Uterus (tissue), 4 donors: ENCODE results near the gene CDH15. TPM values are rescaled to one million over a fixed set of nuclear protein-coding genes. Genes with fewer than 3 reads are reported as not detected.
"Not testable (repeated sequence)": the region's sequence is repeated elsewhere in the genome, so short reads cannot be mapped to it uniquely, and the experiment has no call there.

Source experiments
- DNase-seq, 2 donors: peaks; one replicate each; pipeline ENCODE4 v3.0.0-alpha.2; 2019 to 2020
- H3K27ac ChIP-seq, 2 donors: fragments of 200-600 bp; sonication (generic); 1 replicate in 1 of 2; 2 replicates in 1 of 2; pipeline ENCODE4 v1.5.1; 2016 to 2018
- H3K27me3 ChIP-seq, 2 donors: fragments of 200-600 bp; sonication (generic); one replicate each; pipeline ENCODE4 v1.5.1; 2018 to 2019; ENCODE audit warnings: control low read depth in 1 of 2
- H3K36me3 ChIP-seq, 2 donors: fragments of 200-600 bp; sonication (generic); one replicate each; pipeline ENCODE4 v1.5.1; 2019; ENCODE audit warnings: control low read depth in 1 of 2
- H3K4me1 ChIP-seq, 2 donors: fragments of 200-600 bp; sonication (generic); one replicate each; pipeline ENCODE4 v1.5.1; 2018 to 2019; ENCODE audit warnings: control low read depth in 1 of 2
- H3K4me3 ChIP-seq, 2 donors: fragments of 200-600 bp; sonication (generic); 1 replicate in 1 of 2; 2 replicates in 1 of 2; pipeline ENCODE4 v1.5.1; 2018 to 2019; ENCODE audit warnings: mild to moderate bottlenecking in 1 of 2
- H3K9me3 ChIP-seq, 2 donors: fragments of 200-600 bp; sonication (generic); one replicate each; pipeline ENCODE4 v1.5.1; 2019; ENCODE audit warnings: control low read depth in 1 of 2
- POLR2A ChIP-seq, 2 donors: fragments of 450-650 bp; IDR thresholded peaks; one replicate each; pipeline ENCODE4 v1.6.1; 2016; ENCODE audit warnings: antibody characterized with exemption in 2 of 2, mild to moderate bottlenecking in 1 of 2, moderate library complexity in 1 of 2
- intact Hi-C: fragments of 100-400 bp; cut with DNase I; formaldehyde crosslinking; loops from one replicate; pipeline ENCODE4 v1.15.1; 2023; ENCODE audit warnings: low total_unique reads
- total RNA-seq, 4 donors: library from RNA; depleted of rRNA in 3 of 4; stranded (reverse); fragments of >200 nt in 3 of 4; gene quantifications; one replicate each; pipeline versions ENCODE4 v1.1.0 to v1.2.4, GENCODE V29; 2014 to 2023
- TF ChIP-seq, protein P1 (sequence below), 4 experiments: fragments of 200-600 bp in 2 of 4; fragments of 450-650 bp in 2 of 4; sonication (generic) in 2 of 4; IDR thresholded peaks; one replicate each; pipeline ENCODE4 v1.5.1; 2016 to 2019; ENCODE audit warnings: antibody characterized with exemption in 4 of 4, mild to moderate bottlenecking in 2 of 4, moderate library complexity in 1 of 4
- donor health status: DM: yes; HTN: yes; CAD: no.

The CDH15 gene
- total RNA-seq, 4 donors from 2014 or later = 0.21 TPM; not detected in 3

DNA sequence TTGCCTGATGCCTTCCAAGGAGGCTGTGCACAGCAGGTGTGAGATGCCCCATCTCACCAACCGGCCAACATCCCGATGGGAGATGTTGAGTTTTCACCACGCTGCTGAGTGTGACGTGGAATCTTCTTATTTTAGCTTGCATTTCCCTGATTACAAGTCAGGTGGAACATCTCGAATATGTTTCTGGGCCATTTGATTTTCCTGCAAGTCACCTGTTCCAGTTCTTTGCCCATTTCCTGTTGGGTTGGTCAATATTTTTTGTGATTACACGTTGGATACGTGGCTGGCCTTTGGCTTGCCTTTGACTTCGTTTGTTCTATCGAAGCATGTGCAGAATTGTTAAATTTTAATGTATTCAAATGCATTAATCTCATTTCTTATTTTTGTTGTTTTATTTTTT lies 8.3 kb upstream of the CDH15 start:
- Histone ChIP-seq H3K36me3 (no peaks in the 10 kb centered on the region), H3K27ac (no peak overlapping the region), H3K9me3 (no peaks in the 10 kb centered on the region), H3K27me3 (peaks cover 0 to 3% of the 10 kb centered on the region in 2 donors), H3K4me3 (no peak overlapping the region), H3K4me1 (no peaks in the 10 kb centered on the region)
- no peak for DNase-seq
- intact Hi-C loops = no loop called here
- no peak for TF ChIP-seq POLR2A (IDR thresholded peaks at IDR 0.05)
- TF ChIP-seq, protein P1, sequence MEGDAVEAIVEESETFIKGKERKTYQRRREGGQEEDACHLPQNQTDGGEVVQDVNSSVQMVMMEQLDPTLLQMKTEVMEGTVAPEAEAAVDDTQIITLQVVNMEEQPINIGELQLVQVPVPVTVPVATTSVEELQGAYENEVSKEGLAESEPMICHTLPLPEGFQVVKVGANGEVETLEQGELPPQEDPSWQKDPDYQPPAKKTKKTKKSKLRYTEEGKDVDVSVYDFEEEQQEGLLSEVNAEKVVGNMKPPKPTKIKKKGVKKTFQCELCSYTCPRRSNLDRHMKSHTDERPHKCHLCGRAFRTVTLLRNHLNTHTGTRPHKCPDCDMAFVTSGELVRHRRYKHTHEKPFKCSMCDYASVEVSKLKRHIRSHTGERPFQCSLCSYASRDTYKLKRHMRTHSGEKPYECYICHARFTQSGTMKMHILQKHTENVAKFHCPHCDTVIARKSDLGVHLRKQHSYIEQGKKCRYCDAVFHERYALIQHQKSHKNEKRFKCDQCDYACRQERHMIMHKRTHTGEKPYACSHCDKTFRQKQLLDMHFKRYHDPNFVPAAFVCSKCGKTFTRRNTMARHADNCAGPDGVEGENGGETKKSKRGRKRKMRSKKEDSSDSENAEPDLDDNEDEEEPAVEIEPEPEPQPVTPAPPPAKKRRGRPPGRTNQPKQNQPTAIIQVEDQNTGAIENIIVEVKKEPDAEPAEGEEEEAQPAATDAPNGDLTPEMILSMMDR (IDR thresholded peaks at IDR 0.05) = no peak

DNA sequence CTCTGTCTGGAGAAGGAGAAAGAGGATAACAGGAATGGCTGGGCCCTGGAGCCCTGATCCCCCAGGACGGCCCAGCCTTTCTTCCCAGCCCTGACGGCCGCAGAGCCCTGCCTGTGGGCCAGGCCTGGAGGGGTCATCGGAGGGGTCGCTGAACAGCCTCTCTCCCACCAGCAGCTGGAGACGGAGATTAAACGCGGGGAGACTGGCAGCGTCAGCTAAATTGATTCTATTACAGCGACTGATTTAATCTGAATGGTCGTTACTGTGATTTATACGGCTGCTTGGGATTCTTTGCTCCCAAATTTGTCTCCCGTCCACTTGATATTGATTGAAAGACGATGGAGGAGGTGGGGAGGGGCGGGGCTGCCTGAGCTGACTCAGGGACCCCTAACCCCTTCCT lies 7.1 kb upstream of the CDH15 start:
- H3K36me3 ChIP-seq = no peaks in the 10 kb centered on the region
- no peak for DNase-seq
- peaks cover 3 to 9% of the 10 kb centered on the region in 2 donors for H3K27me3 ChIP-seq
- TF ChIP-seq POLR2A (IDR thresholded peaks at IDR 0.05) = no peak
- TF ChIP-seq, protein P1 (IDR thresholded peaks at IDR 0.05) = no peak
- intact Hi-C loops = no loop called here
- H3K4me1 ChIP-seq = no peaks in the 10 kb centered on the region
- H3K27ac ChIP-seq = no peak overlapping the region
- H3K4me3 ChIP-seq = no peak overlapping the region
- H3K9me3 ChIP-seq = no peaks in the 10 kb centered on the region

DNA sequence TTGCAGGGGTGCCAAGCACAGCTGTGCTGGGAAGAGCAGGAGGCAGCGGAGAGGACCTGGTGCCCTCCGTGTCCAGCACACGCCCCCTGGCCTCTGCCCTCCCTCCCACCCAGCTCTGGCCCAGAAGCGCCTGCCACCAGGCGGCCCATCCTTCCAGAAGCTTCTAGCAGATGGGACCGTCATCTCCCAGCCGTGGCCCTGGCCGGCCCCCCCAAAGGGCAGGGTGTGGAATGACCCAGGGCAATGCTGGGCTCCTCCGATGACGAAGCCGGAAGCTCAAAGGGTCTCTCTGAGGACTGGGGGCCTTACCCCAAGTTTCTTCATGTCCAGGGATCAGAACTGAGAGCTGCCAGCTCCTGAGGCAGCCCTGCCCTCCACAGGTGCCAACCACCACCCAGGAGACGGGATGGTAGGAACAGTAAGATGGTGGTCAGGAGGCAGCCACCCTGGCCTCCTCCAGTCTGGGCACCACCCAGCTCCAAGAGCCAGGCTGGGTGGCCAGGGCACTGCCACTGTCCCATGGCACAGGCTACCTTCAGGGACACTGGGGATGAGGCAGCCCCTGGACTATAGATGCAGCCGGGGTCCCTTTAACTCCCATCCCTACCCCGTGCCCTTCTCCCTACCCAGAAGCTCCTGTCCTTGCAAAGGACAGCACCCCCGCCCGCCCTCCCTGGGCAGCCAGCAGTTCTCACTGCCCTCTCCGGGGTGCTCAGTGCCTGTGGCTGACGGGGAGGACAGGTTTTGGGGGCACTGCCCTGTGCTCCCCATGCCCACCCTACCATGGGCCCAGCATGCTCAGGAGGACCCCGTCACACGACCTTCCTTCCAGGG lies 6.5 kb upstream of the CDH15 start:
- peaks cover 8 to 14% of the 10 kb centered on the region in 2 donors for H3K27me3 ChIP-seq
- H3K27ac ChIP-seq = no peak overlapping the region
- H3K36me3 ChIP-seq = no peaks in the 10 kb centered on the region
- no peak overlapping the region for H3K4me3 ChIP-seq
- no peak for TF ChIP-seq POLR2A (IDR thresholded peaks at IDR 0.05)
- TF ChIP-seq, protein P1 (IDR thresholded peaks at IDR 0.05) = no peak
- DNase-seq = no peak
- no peaks in the 10 kb centered on the region for H3K4me1 ChIP-seq
- no peaks in the 10 kb centered on the region for H3K9me3 ChIP-seq
- intact Hi-C loops = no loop called here

DNA sequence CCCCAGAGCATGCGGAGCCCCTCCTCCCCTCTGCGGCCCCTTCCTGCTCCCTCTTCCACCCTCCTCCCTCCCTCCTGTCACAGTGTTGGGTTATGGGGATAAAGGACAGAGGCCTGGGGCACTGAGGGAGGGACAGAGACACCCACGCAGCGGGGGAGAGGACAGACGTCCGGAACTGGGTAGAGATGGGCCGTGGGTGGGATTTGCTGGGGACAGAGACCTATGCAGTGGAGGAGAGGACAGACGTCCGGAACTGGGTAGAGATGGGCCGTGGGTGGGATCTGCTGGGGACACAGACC lies 5.9 kb upstream of the CDH15 start:
- H3K4me3 ChIP-seq, H3K4me1 ChIP-seq, intact Hi-C loops, H3K36me3 ChIP-seq, DNase-seq, H3K27ac ChIP-seq, H3K9me3 ChIP-seq: not testable (repeated sequence)
- H3K27me3 ChIP-seq = peaks cover 14 to 20% of the 10 kb centered on the region in 2 donors

DNA sequence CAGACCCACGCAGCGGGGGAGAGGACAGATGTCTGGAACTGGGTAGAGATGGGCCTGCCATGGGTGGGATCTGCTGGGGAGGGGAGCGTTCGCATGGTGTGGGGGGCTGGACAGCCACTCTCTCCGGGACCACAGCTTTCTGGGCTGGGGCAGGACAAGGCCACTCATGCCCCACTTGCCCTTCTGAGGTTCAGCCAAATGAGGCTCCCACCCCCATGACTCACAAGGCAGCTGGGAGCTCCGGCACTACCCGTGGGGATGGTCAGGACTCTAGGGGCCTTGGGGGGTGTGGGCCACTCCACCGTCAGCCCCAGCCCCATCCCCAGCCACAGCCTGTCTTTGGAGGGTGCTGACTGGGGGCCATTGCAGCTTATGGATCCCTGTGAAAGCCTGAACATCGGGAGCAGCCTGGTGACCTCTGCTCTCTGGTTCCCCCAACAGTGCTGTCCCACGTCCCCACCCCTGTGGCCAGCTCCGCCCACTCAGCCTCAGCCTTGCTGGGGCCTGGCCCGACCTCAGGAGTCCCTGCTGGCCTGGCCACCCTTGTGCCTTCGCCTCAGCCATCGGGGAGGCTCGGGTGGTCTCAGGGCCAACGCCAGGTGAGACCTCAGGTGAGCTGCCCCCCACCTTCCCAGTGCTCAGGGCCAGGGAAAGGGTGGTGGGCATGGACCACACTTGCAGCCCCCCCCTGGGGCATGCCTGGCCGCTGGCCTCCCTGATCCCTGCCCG lies 4.7 kb upstream of the CDH15 start:
- Histone ChIP-seq H3K9me3 (no peaks in the 10 kb centered on the region), H3K4me3 (no peak overlapping the region), H3K36me3 (no peaks in the 10 kb centered on the region), H3K4me1 (no peaks in the 10 kb centered on the region), H3K27ac (no peak overlapping the region), H3K27me3 (peaks cover 19 to 22% of the 10 kb centered on the region in 2 donors)
- TF ChIP-seq, protein P1 (IDR thresholded peaks at IDR 0.05) = no peak
- no peak for TF ChIP-seq POLR2A (IDR thresholded peaks at IDR 0.05)
- intact Hi-C loops = no loop called here
- DNase-seq = no peak
